WERI-Rb-1 (cell line): ENCODE measurements around the gene UBR4.

ENCODE experiments used
- DNase-seq: peaks from one replicate; pipeline ENCODE4 v3.0.0-alpha.2; 2020
- H3K27ac ChIP-seq: fragments of 250-450 bp; sonication (Bioruptor Pico); 2 replicates; pipeline ENCODE4 v1.5.1; 2020; ENCODE audit warnings: mild to moderate bottlenecking, moderate library complexity
- H3K27me3 ChIP-seq: fragments of 250-450 bp; sonication (Bioruptor Pico); 2 replicates; pipeline ENCODE4 v1.5.1; 2021; ENCODE audit warnings: mild to moderate bottlenecking, low read depth, moderate library complexity; ENCODE audit not compliant: insufficient read depth, severe bottlenecking
- H3K36me3 ChIP-seq: fragments of 250-450 bp; sonication (Bioruptor Pico); 2 replicates; pipeline ENCODE4 v1.5.1; 2020; ENCODE audit warnings: mild to moderate bottlenecking, moderate library complexity
- H3K4me3 ChIP-seq: 2 replicates; pipeline ENCODE4 v1.5.1; 2011; ENCODE audit warnings: low read depth, mild to moderate bottlenecking, control low read depth, low read length
- H3K9me3 ChIP-seq: fragments of 250-450 bp; sonication (Bioruptor Pico); 2 replicates; pipeline ENCODE4 v1.5.1; 2021; ENCODE audit warnings: mild to moderate bottlenecking, moderate library complexity; ENCODE audit not compliant: severe bottlenecking
- TF ChIP-seq, protein P1 (sequence below): IDR thresholded peaks from 2 replicates; pipeline ENCODE4 v1.5.1; 2011; ENCODE audit warnings: low read depth, mild to moderate bottlenecking, control low read depth, inconsistent platforms, low read length

UBR4 gene

DNA sequence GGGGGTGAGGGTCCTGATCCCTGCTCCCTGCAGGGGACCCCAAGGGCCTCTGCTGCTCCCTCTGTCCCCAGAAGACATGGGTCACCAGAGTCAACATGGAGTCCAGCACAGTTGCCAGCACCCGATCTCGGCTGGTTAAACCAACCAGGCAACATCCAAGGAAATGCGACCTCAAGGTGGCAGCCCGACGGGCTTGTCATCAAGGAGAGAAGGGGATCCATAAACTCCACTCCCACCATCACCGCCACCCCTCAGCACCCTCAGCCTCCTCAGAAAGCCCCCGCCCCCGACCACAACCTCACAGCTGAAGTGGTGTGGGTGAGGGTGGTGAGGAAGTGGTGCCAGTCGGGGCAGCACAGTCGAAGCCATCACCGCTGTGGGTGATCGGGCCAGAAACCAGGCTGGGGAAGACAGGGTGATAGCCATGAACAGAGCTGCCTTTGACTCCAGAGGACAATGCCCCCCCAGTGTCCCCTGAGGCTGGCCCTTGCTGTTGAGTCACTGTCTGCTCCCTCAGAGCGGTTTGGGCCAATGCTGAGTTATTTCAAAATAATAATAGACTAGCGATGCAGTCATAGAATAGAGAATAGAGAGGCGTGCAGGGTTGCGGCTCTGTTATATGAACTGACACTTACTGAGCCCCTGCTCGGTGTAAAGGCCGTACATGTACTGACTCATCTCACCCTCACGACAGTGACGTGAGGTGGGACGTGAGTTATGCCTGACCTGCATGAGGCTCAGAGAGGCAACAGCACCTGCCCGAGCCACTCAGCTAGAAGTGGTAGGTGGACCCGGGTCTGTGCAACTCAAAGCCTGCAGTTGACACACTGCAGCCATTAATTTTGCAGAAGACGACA, 164.9 kb downstream of the UBR4 start:
- no peak overlapping the region for H3K4me3 ChIP-seq
- no peak overlapping the region for H3K27ac ChIP-seq
- TF ChIP-seq, protein P1, sequence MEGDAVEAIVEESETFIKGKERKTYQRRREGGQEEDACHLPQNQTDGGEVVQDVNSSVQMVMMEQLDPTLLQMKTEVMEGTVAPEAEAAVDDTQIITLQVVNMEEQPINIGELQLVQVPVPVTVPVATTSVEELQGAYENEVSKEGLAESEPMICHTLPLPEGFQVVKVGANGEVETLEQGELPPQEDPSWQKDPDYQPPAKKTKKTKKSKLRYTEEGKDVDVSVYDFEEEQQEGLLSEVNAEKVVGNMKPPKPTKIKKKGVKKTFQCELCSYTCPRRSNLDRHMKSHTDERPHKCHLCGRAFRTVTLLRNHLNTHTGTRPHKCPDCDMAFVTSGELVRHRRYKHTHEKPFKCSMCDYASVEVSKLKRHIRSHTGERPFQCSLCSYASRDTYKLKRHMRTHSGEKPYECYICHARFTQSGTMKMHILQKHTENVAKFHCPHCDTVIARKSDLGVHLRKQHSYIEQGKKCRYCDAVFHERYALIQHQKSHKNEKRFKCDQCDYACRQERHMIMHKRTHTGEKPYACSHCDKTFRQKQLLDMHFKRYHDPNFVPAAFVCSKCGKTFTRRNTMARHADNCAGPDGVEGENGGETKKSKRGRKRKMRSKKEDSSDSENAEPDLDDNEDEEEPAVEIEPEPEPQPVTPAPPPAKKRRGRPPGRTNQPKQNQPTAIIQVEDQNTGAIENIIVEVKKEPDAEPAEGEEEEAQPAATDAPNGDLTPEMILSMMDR, result no peak
- no peaks in the 10 kb centered on the region for H3K27me3 ChIP-seq
- no peaks in the 10 kb centered on the region for H3K36me3 ChIP-seq
- H3K9me3 ChIP-seq, result no peaks in the 10 kb centered on the region
- no peak for DNase-seq

DNA sequence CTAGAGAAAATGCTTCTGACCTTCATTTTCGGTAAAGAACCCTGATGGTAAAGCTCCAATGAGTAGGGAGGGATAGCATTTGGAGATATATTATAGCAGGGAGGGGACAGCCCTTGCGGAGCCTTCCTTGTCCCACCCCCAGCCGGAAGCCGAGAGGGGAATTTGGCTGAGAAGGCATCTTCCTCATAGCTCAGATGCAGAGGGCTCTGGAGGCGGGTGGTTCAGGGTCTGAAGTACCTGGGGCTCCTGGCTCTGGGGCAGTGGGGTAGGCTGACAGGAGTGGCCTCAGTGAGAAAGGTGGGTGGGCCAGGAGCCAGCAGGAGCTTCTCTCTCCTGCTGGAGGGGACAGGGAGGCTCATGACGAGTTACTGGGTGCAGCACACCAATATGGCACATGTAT, 165.6 kb downstream of the UBR4 start:
- Histone ChIP-seq H3K27ac (no peak overlapping the region), H3K4me3 (no peak overlapping the region), H3K36me3 (no peaks in the 10 kb centered on the region), H3K9me3 (no peaks in the 10 kb centered on the region), H3K27me3 (no peaks in the 10 kb centered on the region)
- TF ChIP-seq, protein P1, result no peak
- DNase-seq, result no peak

DNA sequence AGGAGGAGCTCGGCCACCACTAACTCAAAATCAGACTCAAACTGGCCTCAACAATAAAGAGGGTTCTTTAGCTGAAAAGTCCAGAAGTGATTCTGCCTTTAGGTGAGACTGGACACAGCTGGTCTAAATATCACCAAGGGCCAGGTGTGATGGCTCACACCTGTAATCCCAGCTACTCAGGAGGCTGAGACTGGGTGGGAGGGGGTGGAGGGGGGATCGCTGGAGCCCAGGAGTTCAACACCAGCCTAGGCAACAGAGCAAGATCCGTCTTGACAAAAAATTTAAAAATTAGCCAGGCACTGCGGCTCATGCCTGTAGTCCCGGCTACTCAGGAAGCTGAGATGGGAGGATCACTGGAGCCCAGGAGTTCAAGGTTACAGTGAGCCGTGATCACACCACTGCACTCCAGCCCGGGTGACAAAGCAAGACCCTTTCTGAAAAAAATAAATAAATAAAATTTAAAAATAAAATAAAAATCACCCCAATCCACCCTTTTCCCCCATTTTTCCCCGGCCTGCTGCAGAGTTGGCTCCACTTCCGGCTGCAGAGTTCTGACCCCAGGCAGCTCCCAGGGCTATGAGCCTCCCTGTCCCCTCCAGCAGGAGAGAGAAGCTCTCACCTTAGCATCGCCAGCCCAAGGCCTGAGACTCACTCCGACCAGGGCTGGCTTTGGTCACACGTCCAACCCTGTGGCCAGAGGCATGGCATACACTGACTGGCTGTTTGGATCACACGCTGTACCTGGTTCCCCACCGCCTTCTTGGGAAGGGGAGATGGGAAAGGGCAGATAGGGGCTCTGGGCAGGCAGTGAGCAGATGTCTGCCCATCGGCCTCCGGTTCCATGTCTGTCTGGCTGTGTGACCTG, 166.3 kb downstream of the UBR4 start:
- no peak overlapping the region for H3K27ac ChIP-seq
- TF ChIP-seq, protein P1, result no peak
- no peaks in the 10 kb centered on the region for H3K9me3 ChIP-seq
- no peaks in the 10 kb centered on the region for H3K36me3 ChIP-seq
- no peak for DNase-seq
- no peaks in the 10 kb centered on the region for H3K27me3 ChIP-seq
- H3K4me3 ChIP-seq, result no peak overlapping the region

- no peak overlapping the region for H3K4me3 ChIP-seq
- no peaks in the 10 kb centered on the region for H3K9me3 ChIP-seq
- DNase-seq, result no peak
- H3K36me3 ChIP-seq, result no peaks in the 10 kb centered on the region
- TF ChIP-seq, protein P1, result no peak
- H3K27ac ChIP-seq, result no peak overlapping the region
- no peaks in the 10 kb centered on the region for H3K27me3 ChIP-seq
These were observed 167.1 kb downstream of the UBR4 start for GRCh38 chr1:19042675-19043578.

DNA sequence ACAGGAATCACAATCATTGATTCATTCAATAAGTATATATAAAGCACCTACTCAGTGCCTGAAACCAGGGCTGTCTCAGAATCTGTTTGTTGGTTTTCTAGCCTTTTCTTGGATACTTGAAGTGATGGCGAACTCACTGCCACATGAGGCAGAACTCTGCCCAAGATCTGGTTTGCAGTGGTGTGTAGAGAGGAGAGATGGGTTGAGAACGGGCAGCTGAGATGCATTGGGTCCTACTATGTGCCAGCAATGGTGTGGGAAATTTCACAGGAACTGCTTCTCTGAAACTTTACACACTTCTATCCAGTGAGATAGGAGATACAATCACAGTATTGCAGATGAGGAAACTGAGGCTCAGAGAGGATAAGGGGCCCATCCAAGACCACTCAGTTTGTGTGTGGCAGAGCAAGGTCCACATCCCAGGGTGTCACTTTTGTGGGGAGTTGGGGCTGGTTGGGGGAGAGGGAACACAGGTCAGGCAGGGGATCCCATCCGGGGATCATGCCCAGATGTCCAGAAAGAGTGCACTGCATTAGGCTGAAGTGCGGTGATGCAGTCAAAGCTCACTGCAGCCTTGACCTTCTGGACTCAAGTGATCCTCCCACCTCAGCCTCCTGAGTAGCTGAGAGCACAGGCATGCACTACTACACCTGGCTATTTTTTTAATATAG, 169.9 kb downstream of the UBR4 start:
- no peaks in the 10 kb centered on the region for H3K27me3 ChIP-seq
- DNase-seq, result no peak
- no peak overlapping the region for H3K4me3 ChIP-seq
- TF ChIP-seq, protein P1, result no peak
- no peaks in the 10 kb centered on the region for H3K36me3 ChIP-seq
- no peaks in the 10 kb centered on the region for H3K9me3 ChIP-seq
- H3K27ac ChIP-seq, result no peak overlapping the region
